HCT116 (cell line): ENCODE data around the gene SGMS1. TPM values are rescaled to one million over a fixed set of nuclear protein-coding genes. Genes with fewer than 3 reads are reported as not detected.

Experiments used
- ATAC-seq: fragments of 200-7000 bp; cut with Tn5 transposase; 2 replicates; pipeline ENCODE4 v1.9.1; 2020; ENCODE audit warnings: mild to moderate bottlenecking, moderate library complexity
- BruUV-seq: library from RNA; stranded (reverse); fragments of 400-500 nt; replicated peaks from 2 replicates; lab custom pipeline; 2021; lab: Mats Ljungman, UMichigan
- CTCF ChIA-PET: fragments of 300-600 bp; sonication (Branson Sonifier 250); formaldehyde crosslinking; loops from one replicate; lab custom pipeline; 2021; ENCODE audit warnings: antibody characterized with exemption; lab: Charles Lee
- POLR2A ChIA-PET: fragments of 300-600, 350-600 bp; sonication (Branson Sonifier 250); formaldehyde crosslinking; loops from one replicate; lab custom pipeline; 2021; ENCODE audit warnings: antibody characterized with exemption; lab: Charles Lee
- RAD21 ChIA-PET, 2 experiments: fragments of 300-600 bp; sonication (Branson Sonifier 250); formaldehyde crosslinking; loops; one replicate each; lab custom pipeline; 2023; ENCODE audit warnings: low total read pairs in 2 of 2; ENCODE audit not compliant: uncharacterized antibody in 2 of 2, unreplicated experiment in 2 of 2, low non-redundant PET in 1 of 2; lab: Charles Lee
- DNase-seq: peaks from one replicate; pipeline ENCODE4 v3.0.0-alpha.2; 2010; ENCODE audit warnings: low read depth, low spot score
- H2AFZ ChIP-seq: fragments of 200-600 bp; shearing (Covaris generic), sonication (generic); 2 replicates; pipeline ENCODE4 v1.6.1; 2017; ENCODE audit warnings: low read depth, mixed run types, mixed read lengths, antibody characterized with exemption, low read length; ENCODE audit not compliant: poor library complexity, severe bottlenecking
- H3K27ac ChIP-seq: 2 replicates; pipeline ENCODE4 v1.5.1; 2012; ENCODE audit warnings: low read depth, low read length
- H3K27me3 ChIP-seq: fragments of 200-600 bp; sonication (generic); 2 replicates; pipeline ENCODE4 v1.6.1; 2016; ENCODE audit warnings: mixed run types, low read length, mixed read lengths; ENCODE audit not compliant: insufficient read depth
- H3K36me3 ChIP-seq, 2 experiments: fragments of 200-500 bp in 1 of 2; fragments of 200-600 bp in 1 of 2; sonication (Bioruptor generic) in 1 of 2; sonication (generic) in 1 of 2; 2 replicates each; pipeline versions ENCODE4 v1.5.1 to v1.6.1; 2014 to 2016; ENCODE audit warnings: low read length in 2 of 2, inconsistent platforms in 1 of 2, mixed read lengths in 1 of 2, mixed run types in 1 of 2; ENCODE audit not compliant: insufficient read depth in 2 of 2, control insufficient read depth in 1 of 2
- H3K4me1 ChIP-seq, 2 experiments: fragments of 200-600 bp in 1 of 2; sonication (generic) in 1 of 2; 2 replicates each; pipeline versions ENCODE4 v1.5.1 to v1.6.1; 2012 to 2017; ENCODE audit warnings: low read length in 2 of 2, inconsistent platforms in 1 of 2, mild to moderate bottlenecking in 1 of 2, mixed read lengths in 1 of 2, mixed run types in 1 of 2, moderate library complexity in 1 of 2; ENCODE audit not compliant: insufficient read depth in 2 of 2, control insufficient read depth in 1 of 2
- H3K4me2 ChIP-seq: fragments of 200-600 bp; sonication (generic); 2 replicates; pipeline ENCODE4 v1.6.1; 2017; ENCODE audit warnings: mixed run types, low read length, mixed read lengths
- H3K4me3 ChIP-seq, 2 experiments: fragments of 200-600 bp in 1 of 2; sonication (generic) in 1 of 2; replicated peaks in 1 of 2; 2 replicates each; pipeline ENCODE4 v1.5.1; 2011 to 2016; ENCODE audit warnings: low read length in 2 of 2, control low read depth in 1 of 2, low read depth in 1 of 2, mild to moderate bottlenecking in 1 of 2, mixed read lengths in 1 of 2, mixed run types in 1 of 2
- H3K79me2 ChIP-seq: fragments of 200-600 bp; sonication (generic); 2 replicates; pipeline ENCODE4 v1.6.1; 2017; ENCODE audit warnings: mild to moderate bottlenecking, mixed run types, low read length, moderate library complexity, mixed read lengths; ENCODE audit not compliant: insufficient read depth
- H3K9ac ChIP-seq: fragments of 200-600 bp; sonication (generic); 2 replicates; pipeline ENCODE4 v1.6.1; 2016; ENCODE audit warnings: low read length, mixed read lengths
- H3K9me2 ChIP-seq: fragments of 200-600 bp; sonication (generic), shearing (Covaris generic); 2 replicates; pipeline ENCODE4 v1.6.1; 2017; ENCODE audit warnings: mixed run types, mild to moderate bottlenecking, moderate library complexity; ENCODE audit not compliant: insufficient read depth
- H3K9me3 ChIP-seq, 2 experiments: fragments of 200-500 bp in 1 of 2; fragments of 200-600 bp in 1 of 2; sonication (Bioruptor generic) in 1 of 2; sonication (generic) in 1 of 2; 2 replicates each; pipeline ENCODE4 v1.6.1; 2014 to 2017; ENCODE audit warnings: low read length in 2 of 2, mixed read lengths in 2 of 2, inconsistent platforms in 1 of 2, low read depth in 1 of 2, mild to moderate bottlenecking in 1 of 2, mixed run types in 1 of 2, moderate library complexity in 1 of 2; ENCODE audit not compliant: control insufficient read depth in 1 of 2, insufficient read depth in 1 of 2
- H4K20me1 ChIP-seq: fragments of 200-600 bp; sonication (generic), shearing (Covaris generic); 2 replicates; pipeline ENCODE4 v1.6.1; 2017; ENCODE audit warnings: mixed run types, mild to moderate bottlenecking, moderate library complexity; ENCODE audit not compliant: insufficient read depth
- ATF3 ChIP-seq: IDR thresholded peaks from 2 replicates; pipeline ENCODE4 v1.6.1; 2012
- CTCF ChIP-seq, 3 experiments: fragments of 200-600 bp in 1 of 3; sonication (generic) in 1 of 3; IDR thresholded peaks in 2 of 3; conservative IDR thresholded peaks in 1 of 3; 2 replicates each; pipeline ENCODE4 v1.5.1; 2012 to 2017; ENCODE audit warnings: low read depth in 2 of 3, low read length in 2 of 3, antibody characterized with exemption in 1 of 3, borderline replicate concordance in 1 of 3, control low read depth in 1 of 3, mild to moderate bottlenecking in 1 of 3, mixed read lengths in 1 of 3, mixed run types in 1 of 3, moderate library complexity in 1 of 3; ENCODE audit not compliant: insufficient read depth in 1 of 3
- EGR1 ChIP-seq: IDR thresholded peaks from 2 replicates; pipeline ENCODE4 v1.6.1; 2012; ENCODE audit warnings: low read depth
- ELF1 ChIP-seq: IDR thresholded peaks from 2 replicates; pipeline ENCODE4 v1.6.1; 2012; ENCODE audit warnings: low read depth, borderline replicate concordance
- EZH2 ChIP-seq: fragments of 200-600 bp; sonication (generic); IDR thresholded peaks from 2 replicates; pipeline ENCODE4 v1.6.1; 2017; ENCODE audit warnings: antibody characterized with exemption, mixed run types
- EZH2phosphoT487 ChIP-seq: fragments of 200-600 bp; IDR thresholded peaks from 2 replicates; pipeline ENCODE4 v1.6.1; 2018; ENCODE audit warnings: antibody characterized with exemption, borderline replicate concordance
- FOSL1 ChIP-seq: IDR thresholded peaks from 2 replicates; pipeline ENCODE4 v1.6.1; 2012; ENCODE audit warnings: low read depth
- JUND ChIP-seq: IDR thresholded peaks from 2 replicates; pipeline ENCODE4 v1.6.1; 2012
- POLR2A ChIP-seq: IDR thresholded peaks from 2 replicates; pipeline ENCODE4 v1.7.0; 2011; ENCODE audit warnings: borderline replicate concordance; ENCODE audit not compliant: insufficient read depth, insufficient read length; ENCODE audit errors: extremely low read depth
- POLR2AphosphoS5 ChIP-seq: IDR thresholded peaks from 2 replicates; pipeline ENCODE4 v1.6.1; 2011; ENCODE audit warnings: mild to moderate bottlenecking, low read depth, low read length, moderate library complexity
- RAD21 ChIP-seq: IDR thresholded peaks from 2 replicates; pipeline ENCODE4 v1.6.1; 2012; ENCODE audit warnings: low read depth, mild to moderate bottlenecking
- SIN3A ChIP-seq: IDR thresholded peaks from 2 replicates; pipeline ENCODE4 v1.6.1; 2012; ENCODE audit warnings: low read depth
- SP1 ChIP-seq: IDR thresholded peaks from 2 replicates; pipeline ENCODE4 v1.6.1; 2012; ENCODE audit warnings: low read depth
- SRF ChIP-seq: IDR thresholded peaks from 2 replicates; pipeline ENCODE4 v1.6.1; 2012; ENCODE audit warnings: low read depth
- TCF7L2 ChIP-seq: IDR thresholded peaks from 2 replicates; pipeline ENCODE4 v1.7.0; 2011; ENCODE audit warnings: borderline replicate concordance, inconsistent platforms; ENCODE audit not compliant: insufficient read depth, insufficient read length; ENCODE audit errors: extremely low read depth
- YY1 ChIP-seq: IDR thresholded peaks from 2 replicates; pipeline ENCODE4 v1.6.1; 2011; ENCODE audit warnings: low read length, low read depth, moderate library complexity, mild to moderate bottlenecking; ENCODE audit not compliant: insufficient replicate concordance; ENCODE audit errors: extremely low read depth
- ZFX ChIP-seq: fragments of 450-650 bp; IDR thresholded peaks from 2 replicates; pipeline ENCODE4 v1.6.1; 2017
- intact Hi-C: fragments of 100-400 bp; cut with micrococcal nuclease; formaldehyde crosslinking; loops from 2 replicates; pipeline ENCODE4 v1.10.0; 2022
- total RNA-seq: library from RNA; stranded (reverse); gene quantifications from one replicate; pipeline ENCODE4 v1.2.1, GENCODE V29; 2021; ENCODE audit not compliant: unreplicated experiment
- TF ChIP-seq, protein P1 (sequence below): IDR thresholded peaks from 2 replicates; pipeline ENCODE4 v1.6.1; 2012; ENCODE audit warnings: low read depth
- TF ChIP-seq, protein P2 (sequence below): IDR thresholded peaks from 2 replicates; pipeline ENCODE4 v1.6.1; 2012

The SGMS1 gene
- total RNA-seq, 1 experiment from 2014 or later: 29.1 TPM

DNA sequence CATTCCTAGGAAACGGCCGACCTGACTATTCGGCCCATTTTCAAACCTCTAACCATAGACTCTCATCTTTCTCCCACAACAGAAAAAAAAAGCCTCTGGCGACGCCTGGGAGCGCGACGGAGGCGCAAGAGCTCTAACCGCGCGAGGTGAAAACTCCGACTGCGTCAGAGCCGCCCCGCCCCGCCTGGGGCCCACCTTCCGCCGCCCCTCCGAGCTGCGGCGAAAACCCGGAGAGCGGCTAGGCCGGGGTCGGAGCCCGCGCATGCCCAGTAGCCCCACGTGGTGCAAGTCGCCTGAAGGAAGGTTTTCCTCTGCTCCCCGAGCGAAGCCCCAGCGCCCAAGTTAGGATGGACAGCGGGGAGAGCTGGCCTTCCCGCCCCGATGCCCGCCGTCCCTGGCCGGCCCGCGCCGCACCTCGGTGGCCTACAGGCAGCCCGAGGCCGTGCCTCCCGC is 683 bp upstream of the SGMS1 start:
- Histone ChIP-seq H3K27ac (peak overlapping the region; percentile 96), H3K4me1 (peaks cover 16 to 27% of the 10 kb centered on the region in 2 experiments), H3K36me3 (no peaks in the 10 kb centered on the region), H3K4me2 (peak overlapping the region; percentile 84), H3K4me3 (peak overlapping the region; percentile 64 to 85), H3K9me2 (no peaks in the 10 kb centered on the region), H3K9ac (peak overlapping the region; percentile 82), H3K9me3 (no peaks in the 10 kb centered on the region), H2AFZ (no peak overlapping the region), H4K20me1 (no peaks in the 10 kb centered on the region), H3K79me2 (peaks cover 27% of the 10 kb centered on the region), H3K27me3 (no peaks in the 10 kb centered on the region)
- ChIA-PET POLR2A (interaction anchor here (0.9 to 1.3 kb wide), 4 partner anchors 13 to 120 kb away, joined by 3 to 4 read pairs (median 4); no protein-coding TSS in a partner anchor), RAD21 (interaction anchor here (1.2 kb wide), 2 partner anchors 256 kb away, joined by 3 read pairs; no protein-coding TSS in a partner anchor), CTCF (interaction anchor here (1.1 kb wide), 1 partner anchor 257 kb away, joined by 5 read pairs; no protein-coding TSS in a partner anchor)
- intact Hi-C loops: loop anchor here (2.0 to 5.0 kb wide), 2 partner anchors 64 to 207 kb away; no protein-coding TSS in a partner anchor
- no TSS peak for BruUV-seq
- DNase-seq (peak; percentile 87), ATAC-seq (peak; percentile 68)
- peak; percentile 63; the same call in 1 of the 2 replicates for TF ChIP-seq POLR2AphosphoS5
- no peak for TF ChIP-seq ELF1
- TF ChIP-seq JUND: peak; percentile 55
- no peak for TF ChIP-seq ATF3
- no peak for TF ChIP-seq POLR2A
- no peak for TF ChIP-seq EZH2
- TF ChIP-seq SIN3A: no peak
- no peak for TF ChIP-seq FOSL1
- no peak for TF ChIP-seq CTCF (IDR thresholded peaks at IDR 0.05 in 2 of 3, conservative IDR thresholded peaks at IDR 0.05 in 1 of 3; ENCODE audit: borderline replicate concordance in 1 of 3, insufficient read depth in 1 of 3, low read depth in 2 of 3, low read length in 2 of 3)
- TF ChIP-seq EGR1: no peak; the same call in 1 of the 2 replicates
- no peak for TF ChIP-seq TCF7L2
- no peak for TF ChIP-seq SRF
- TF ChIP-seq RAD21: no peak
- TF ChIP-seq ZFX: no peak
- TF ChIP-seq, protein P1, sequence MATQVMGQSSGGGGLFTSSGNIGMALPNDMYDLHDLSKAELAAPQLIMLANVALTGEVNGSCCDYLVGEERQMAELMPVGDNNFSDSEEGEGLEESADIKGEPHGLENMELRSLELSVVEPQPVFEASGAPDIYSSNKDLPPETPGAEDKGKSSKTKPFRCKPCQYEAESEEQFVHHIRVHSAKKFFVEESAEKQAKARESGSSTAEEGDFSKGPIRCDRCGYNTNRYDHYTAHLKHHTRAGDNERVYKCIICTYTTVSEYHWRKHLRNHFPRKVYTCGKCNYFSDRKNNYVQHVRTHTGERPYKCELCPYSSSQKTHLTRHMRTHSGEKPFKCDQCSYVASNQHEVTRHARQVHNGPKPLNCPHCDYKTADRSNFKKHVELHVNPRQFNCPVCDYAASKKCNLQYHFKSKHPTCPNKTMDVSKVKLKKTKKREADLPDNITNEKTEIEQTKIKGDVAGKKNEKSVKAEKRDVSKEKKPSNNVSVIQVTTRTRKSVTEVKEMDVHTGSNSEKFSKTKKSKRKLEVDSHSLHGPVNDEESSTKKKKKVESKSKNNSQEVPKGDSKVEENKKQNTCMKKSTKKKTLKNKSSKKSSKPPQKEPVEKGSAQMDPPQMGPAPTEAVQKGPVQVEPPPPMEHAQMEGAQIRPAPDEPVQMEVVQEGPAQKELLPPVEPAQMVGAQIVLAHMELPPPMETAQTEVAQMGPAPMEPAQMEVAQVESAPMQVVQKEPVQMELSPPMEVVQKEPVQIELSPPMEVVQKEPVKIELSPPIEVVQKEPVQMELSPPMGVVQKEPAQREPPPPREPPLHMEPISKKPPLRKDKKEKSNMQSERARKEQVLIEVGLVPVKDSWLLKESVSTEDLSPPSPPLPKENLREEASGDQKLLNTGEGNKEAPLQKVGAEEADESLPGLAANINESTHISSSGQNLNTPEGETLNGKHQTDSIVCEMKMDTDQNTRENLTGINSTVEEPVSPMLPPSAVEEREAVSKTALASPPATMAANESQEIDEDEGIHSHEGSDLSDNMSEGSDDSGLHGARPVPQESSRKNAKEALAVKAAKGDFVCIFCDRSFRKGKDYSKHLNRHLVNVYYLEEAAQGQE: no peak
- TF ChIP-seq YY1: no peak
- TF ChIP-seq, protein P2, sequence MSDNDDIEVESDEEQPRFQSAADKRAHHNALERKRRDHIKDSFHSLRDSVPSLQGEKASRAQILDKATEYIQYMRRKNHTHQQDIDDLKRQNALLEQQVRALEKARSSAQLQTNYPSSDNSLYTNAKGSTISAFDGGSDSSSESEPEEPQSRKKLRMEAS: peak; percentile 82
- no peak for TF ChIP-seq EZH2phosphoT487
- TF ChIP-seq SP1: peak; percentile 97
